NAMALWA (cell line): ENCODE results near the gene MMP24.
"Not testable (repeated sequence)": the region's sequence is repeated elsewhere in the genome, so short reads cannot be mapped to it uniquely, and the experiment has no call there.

Experiments
- DNase-seq: peaks from one replicate; pipeline ENCODE4 v3.0.0-alpha.2; 2015; ENCODE audit warnings: low spot score

Gene MMP24

DNA sequence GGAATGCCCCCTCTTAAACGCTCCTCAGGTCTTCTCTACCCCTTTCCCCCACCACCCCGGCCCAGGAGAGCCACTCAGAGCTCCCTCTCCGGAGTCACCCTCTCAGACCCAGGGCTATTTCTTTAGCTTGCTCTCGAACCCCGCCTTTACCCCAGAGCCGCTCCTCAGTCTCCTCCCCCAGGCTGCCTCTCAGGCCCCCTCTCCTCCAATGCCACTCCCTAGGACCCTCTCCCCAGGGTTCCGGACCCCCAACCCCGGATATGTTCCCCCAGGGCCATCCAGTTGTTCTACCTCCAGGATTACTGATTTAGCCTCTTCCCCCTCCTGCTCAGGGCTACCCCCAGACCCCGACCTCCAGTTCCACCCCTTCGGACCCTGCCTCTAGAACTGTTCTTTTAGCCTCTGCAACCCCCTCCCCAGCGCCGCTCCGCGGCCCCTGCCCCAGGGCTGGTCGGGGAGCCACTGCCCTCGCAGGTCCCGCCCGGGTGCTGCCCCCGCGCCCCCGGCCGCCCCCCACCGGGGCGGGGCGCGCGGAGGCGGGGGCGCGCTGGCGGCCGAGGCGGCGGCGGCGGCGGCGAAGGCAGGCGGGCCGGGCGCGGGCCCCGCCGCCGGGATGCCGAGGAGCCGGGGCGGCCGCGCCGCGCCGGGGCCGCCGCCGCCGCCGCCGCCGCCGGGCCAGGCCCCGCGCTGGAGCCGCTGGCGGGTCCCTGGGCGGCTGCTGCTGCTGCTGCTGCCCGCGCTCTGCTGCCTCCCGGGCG, at the start of gene MMP24:
MMP24 (plus strand) TSS at position 565 of the 758 bp plus-strand sequence; CDS start at position 614, 49 bp downstream.
- no peak for DNase-seq

DNA sequence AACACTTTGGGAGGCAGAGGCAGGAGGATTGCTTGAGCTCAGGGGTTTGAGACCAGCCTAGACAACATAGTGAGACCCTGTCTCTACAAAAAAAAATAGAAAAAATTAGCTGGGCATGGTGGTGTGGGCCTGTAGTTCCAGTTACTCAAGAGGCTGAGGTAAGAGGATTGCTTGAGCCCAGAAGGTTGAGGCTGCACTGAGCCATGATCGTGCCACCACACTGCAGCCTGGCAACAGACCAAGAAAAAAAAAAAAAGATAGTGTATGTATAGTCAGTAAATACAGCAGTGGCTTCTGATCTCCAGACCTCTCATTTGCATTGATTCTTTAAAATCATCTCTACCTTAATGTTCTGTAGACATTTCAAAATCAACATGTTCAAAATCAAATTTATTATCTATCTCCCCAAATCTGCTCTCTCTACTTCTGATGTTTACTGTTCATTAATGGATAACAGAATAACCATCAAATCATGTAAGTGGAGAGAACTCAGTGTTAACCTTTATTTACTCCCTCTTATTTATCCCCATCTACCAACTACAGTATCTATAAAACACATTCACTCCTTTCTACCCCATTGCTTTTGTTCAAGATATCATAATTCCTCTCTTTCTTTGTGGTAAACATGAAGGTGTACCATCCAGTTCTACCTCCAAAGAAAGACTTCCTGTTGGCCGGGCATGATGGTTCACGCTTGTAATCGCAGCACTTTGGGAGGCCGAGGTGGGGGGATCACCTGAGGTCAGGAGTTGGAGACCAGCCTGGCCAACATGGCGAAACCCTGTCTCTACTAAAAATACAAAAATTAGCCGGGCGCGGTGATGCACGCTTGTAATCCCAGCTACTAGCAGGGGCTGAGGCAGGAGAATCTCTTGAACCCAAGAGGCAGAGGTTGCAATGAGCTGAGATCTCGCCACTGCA, 46.9 kb upstream of the MMP24 start:
- DNase-seq = no peak

- no peak for DNase-seq
Observed at GRCh38 chr20:35180266-35180665, 46.2 kb upstream of the MMP24 start.

DNA sequence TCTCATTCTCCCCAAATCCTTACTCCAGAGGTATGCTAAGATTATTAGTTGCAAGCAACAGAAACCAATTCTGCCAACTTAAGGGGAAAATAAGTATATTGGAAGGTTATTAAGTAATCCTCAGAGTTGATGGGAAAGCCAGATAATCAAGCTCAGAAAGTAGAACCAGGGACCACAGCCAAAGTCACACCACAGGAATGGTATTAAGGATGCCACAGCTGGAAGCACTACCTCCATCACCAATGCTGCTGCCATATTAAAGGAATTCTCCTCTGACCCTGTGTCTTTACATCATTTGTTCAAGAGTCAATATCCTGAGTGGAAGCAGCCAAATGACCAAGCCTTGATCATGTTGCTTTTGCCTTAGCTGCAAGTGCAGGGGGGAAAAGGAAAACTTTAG, 44.8 kb upstream of the MMP24 start:
- no peak for DNase-seq

GRCh38 chr20:35186691-35187289, 39.7 kb upstream of the MMP24 start:
- DNase-seq = not testable (repeated sequence)

DNA sequence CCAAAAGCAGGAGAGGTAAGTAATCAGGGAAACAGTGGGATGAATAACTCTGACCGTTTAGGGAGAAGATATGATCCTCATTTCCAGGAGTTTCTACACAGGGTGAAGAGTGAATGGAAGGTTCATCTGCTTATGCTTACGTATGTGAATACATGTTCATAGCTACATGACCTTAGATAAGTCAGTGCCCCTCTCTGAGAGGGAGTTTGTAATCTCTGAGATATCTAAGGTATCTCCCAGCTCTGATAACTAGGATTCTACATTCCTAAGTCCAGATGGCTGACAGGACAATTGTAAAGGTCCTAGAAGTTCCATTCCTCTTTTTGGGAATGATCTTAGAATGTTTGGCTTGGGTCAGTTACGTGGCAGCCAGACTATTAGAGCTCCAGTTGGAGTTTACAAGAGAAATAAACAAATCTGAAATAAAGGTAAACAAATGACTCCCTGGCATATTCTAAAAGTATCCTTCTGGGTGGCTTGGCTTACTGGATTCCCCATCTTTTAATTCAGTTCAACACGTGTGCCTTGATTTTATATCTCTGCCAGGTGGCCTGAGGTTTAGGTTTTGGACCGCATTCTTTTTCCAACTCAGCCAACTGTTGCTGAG, 38.8 kb upstream of the MMP24 start:
- no peak for DNase-seq

- not testable (repeated sequence) for DNase-seq
Observed at GRCh38 chr20:35189223-35189622, 37.3 kb upstream of the MMP24 start.

DNA sequence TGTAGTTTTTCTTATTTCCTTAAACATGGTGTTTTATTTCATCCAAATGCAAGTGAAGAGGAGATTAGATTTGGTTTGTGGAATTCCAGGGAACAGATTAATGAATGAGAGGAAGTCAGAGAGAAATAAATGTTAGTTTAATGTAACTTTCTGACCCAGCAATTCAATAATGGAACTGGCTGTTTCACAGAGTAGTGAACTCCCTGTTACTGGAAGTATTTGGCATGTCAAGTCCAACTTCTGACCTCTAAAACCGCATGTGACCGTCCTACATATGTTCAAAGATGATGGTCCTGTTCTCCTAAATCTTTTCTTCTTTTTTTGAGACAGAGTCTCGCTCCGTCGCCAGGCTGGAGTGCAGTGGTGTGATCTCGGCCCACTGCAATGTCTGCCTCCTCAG, 35.9 kb upstream of the MMP24 start:
- no peak for DNase-seq

- no peak for DNase-seq
Observed at GRCh38 chr20:35191419-35192117, 34.9 kb upstream of the MMP24 start.

GRCh38 chr20:35192118-35192872, 34.2 kb upstream of the MMP24 start:
- no peak for DNase-seq

DNA sequence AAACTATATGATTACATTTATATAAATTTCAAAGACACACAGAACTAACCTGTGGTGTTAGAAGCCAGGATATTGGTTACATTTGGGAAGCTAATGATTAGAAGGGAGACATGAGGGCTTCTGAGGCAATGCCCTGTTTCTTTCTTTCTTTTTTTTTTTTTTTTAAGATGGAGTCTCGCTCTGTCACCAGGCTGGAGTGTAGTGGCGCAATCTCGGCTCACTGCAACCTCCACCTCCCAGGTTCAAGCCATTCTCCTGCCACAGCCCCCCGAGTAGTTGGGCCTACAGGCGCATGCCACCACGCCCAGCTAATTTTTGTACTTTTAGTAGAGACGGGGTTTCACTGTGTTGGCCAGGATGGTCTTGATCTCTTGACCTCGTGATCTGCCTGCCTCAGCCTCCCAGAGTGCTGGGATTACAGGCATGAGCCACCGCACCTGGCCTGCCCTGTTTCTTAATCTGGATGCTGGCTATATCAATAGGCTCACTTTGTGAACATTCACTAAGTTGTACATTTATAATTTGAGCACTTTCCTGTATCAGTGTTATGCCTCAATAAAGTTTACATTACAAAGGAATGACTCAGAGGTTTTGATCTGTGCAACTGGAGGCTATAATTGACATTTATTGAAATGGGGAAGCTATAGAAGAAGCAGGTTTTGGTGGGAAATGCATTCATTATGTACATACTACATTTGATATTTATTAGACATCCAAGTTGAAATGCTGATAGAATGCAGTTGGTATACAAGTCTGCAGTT, 33.3 kb upstream of the MMP24 start:
- DNase-seq = not testable (repeated sequence)

- no peak for DNase-seq
Observed at GRCh38 chr20:35196313-35196712, 30.2 kb upstream of the MMP24 start.

GRCh38 chr20:35199740-35200139, 26.8 kb upstream of the MMP24 start:
- DNase-seq = no peak

DNA sequence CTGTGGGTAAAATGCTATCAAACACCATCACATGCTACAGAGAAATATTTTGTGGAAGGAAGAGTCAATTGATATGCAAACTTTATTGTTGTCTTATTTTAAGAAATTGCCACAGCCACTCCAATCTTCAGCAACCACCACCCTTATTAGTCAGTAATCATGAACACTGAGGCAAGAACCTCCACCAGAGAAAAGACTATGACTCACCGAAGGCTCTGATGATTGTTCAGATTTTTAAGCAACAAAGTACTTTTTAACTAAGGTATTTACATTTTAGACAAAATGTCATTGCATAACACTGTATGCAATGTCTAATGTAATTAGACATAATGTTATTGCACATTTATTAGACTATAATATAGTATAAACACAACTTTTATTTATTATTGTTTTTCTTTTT, 26.2 kb upstream of the MMP24 start:
- no peak for DNase-seq

DNA sequence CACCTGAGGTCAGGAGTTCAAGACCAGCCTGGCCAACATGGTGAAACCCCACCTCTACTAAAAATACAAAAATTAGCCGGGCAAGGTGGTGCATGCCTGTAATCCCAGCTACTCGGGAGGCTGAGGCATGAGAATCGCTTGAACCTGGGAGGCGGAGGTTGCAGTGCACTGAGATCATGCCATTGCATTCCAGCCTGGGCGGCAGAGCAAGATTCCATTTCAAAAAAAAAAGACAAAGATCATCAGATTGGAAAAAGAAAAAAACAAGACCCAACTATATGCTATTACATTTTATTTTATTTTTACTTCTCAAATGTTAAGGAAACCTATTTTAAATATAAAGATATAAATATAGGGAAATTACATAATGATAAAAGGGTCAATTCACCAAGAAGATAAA, 25.0 kb upstream of the MMP24 start:
- not testable (repeated sequence) for DNase-seq

- no peak for DNase-seq
Observed at GRCh38 chr20:35206802-35207201, 19.7 kb upstream of the MMP24 start.

DNA sequence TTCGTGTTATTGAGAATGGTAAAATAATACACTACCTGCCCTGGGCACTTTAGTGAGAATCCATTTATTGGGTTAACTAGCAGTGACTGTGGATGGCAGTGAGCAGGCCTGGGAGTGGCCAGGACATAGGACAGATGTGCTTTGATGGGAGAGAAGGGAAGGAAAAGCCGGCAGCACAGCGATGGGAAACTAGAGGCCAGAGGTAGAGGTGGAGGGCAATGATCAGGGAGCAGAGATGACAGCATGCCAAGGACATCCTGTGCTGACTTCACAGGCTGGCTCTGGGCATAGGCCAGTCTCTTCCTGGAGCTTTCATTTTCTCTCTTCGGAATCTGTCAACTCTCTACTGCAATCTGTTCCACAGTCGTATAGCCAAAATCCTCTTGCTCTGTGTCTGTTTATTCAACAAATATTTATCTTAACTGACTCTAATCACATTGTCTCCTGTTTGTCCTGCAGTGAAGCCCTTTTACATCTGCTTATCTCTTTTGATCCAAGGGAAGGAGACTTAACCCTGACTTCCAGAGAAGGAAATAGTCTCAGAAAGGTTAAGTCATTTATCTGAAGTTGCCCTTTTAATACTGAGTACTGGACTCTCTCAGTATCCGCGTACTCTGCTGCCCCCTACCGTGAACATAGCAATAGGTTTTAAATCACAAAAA, 18.4 kb upstream of the MMP24 start:
- peak; percentile 85 for DNase-seq

DNA sequence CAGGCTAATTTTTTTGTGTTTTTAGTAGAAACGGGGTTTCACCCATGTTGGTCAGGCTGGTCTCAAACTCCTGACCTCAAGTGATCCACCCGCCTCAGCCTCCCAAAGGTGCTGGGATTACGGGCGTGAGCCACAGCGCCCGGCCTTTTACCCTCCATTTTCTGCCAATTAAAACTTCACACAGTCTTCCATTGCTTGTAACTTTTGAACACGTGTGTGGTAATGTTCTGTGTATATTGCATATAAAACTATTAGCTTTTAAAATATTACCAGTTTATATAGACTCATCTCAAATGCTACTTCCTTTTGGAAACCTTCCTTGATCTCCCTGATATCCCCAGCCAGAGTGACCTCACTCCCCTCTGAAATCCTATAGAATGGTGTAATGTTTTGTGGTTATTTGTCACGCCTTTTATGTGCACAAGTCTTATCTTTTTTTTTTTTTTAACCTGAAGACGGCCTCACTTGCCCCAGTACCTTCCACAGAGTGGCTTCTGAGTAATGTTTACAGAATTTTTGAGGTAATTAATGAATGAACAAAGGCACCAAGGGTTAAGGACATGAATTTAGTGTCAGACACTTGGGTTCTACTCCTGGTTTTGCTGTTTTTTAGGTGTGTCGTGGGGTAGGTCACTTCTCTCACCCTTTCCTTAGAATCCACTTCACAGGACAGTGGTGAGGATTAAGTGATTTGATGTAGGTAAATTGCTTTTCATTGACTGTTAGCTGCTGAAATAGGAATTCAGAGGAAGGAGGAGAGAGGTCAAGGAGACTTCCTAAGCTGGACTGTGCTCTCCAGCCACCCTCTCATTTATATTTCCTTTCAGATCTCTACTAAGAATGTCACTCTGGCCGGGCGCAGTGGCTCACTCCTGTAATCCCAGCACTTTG, 11.2 kb upstream of the MMP24 start:
- DNase-seq = no peak

- DNase-seq = no peak
Observed at GRCh38 chr20:35216541-35216940, 9.9 kb upstream of the MMP24 start.
